OCI-LY3 (cell line): ENCODE measurements around the gene NUP62.
"Not testable (repeated sequence)": the region's sequence is repeated elsewhere in the genome, so short reads cannot be mapped to it uniquely, and the experiment has no call there.

Experiments used
- H2AFZ ChIP-seq: fragments of 200-600, 300-600 bp; shearing (Covaris generic); 2 replicates; pipeline ENCODE4 v1.6.0; 2014; ENCODE audit warnings: antibody characterized with exemption, low read depth, low read length
- H3K27ac ChIP-seq: fragments of 200-600, 300-600 bp; sonication (generic); 2 replicates; pipeline ENCODE4 v1.5.1; 2014; ENCODE audit warnings: mild to moderate bottlenecking, low read length, moderate library complexity, mixed read lengths
- H3K27me3 ChIP-seq: fragments of 200-600, 300-600 bp; sonication (generic); 2 replicates; pipeline ENCODE4 v1.6.1; 2014; ENCODE audit warnings: low read depth, low read length, mixed read lengths
- H3K36me3 ChIP-seq: fragments of 200-600, 300-600 bp; sonication (generic); replicated peaks from 2 replicates; pipeline ENCODE3; 2014; ENCODE audit warnings: low read depth, low read length, mixed read lengths
- H3K4me1 ChIP-seq: fragments of 300-600, 200-600 bp; sonication (generic); 2 replicates; pipeline ENCODE4 v1.6.1; 2014; ENCODE audit warnings: low read length, mixed read lengths
- H3K4me2 ChIP-seq: fragments of 200-600, 300-600 bp; sonication (generic); 2 replicates; pipeline ENCODE4 v1.6.1; 2014; ENCODE audit warnings: low read length, mixed read lengths
- H3K4me3 ChIP-seq: fragments of 300-600, 200-600 bp; sonication (generic); 2 replicates; pipeline ENCODE4 v1.5.1; 2014; ENCODE audit warnings: antibody characterized with exemption, mild to moderate bottlenecking, low read length, moderate library complexity
- H3K79me2 ChIP-seq: fragments of 300-600, 200-600 bp; shearing (Covaris generic); 2 replicates; pipeline ENCODE4 v1.6.1; 2014; ENCODE audit warnings: mild to moderate bottlenecking, low read length, mixed read lengths
- H3K9ac ChIP-seq: fragments of 300-600, 200-600 bp; shearing (Covaris generic); 2 replicates; pipeline ENCODE4 v1.6.0; 2014; ENCODE audit warnings: mild to moderate bottlenecking, low read length, moderate library complexity
- H3K9me3 ChIP-seq: fragments of 200-600, 300-600 bp; shearing (Covaris generic); 2 replicates; pipeline ENCODE4 v1.6.1; 2014; ENCODE audit warnings: low read length, mixed read lengths; ENCODE audit not compliant: insufficient read depth
- H4K20me1 ChIP-seq: fragments of 200-600, 300-600 bp; sonication (generic); 2 replicates; pipeline ENCODE4 v1.6.1; 2016; ENCODE audit warnings: low read length, mixed read lengths; ENCODE audit not compliant: insufficient read depth
- EZH2phosphoT487 ChIP-seq: fragments of 200-600 bp; shearing (Covaris generic); IDR thresholded peaks from 2 replicates; pipeline ENCODE4 v1.6.1; 2018; ENCODE audit warnings: antibody characterized with exemption, mixed run types, low read depth
- TF ChIP-seq, protein P1 (sequence below): fragments of 200-600, 300-600 bp; sonication (generic); IDR thresholded peaks from 2 replicates; pipeline ENCODE4 v1.5.1; 2014; ENCODE audit warnings: antibody characterized with exemption, low read length, low read depth

The NUP62 gene

GRCh38 chr19:49971991-49972411, 42.7 kb upstream of the NUP62 start:
- no peaks in the 10 kb centered on the region for H3K9me3 ChIP-seq
- no peak overlapping the region for H3K27ac ChIP-seq
- H3K4me1 ChIP-seq, result no peaks in the 10 kb centered on the region
- H3K4me2 ChIP-seq, result no peak overlapping the region
- no peaks in the 10 kb centered on the region for H3K79me2 ChIP-seq
- 0 out of 2 replicates have a peak, but pooled peaks cover 5% of the 10 kb centered on the region for H4K20me1 ChIP-seq
- no peak overlapping the region for H2AFZ ChIP-seq
- no peak overlapping the region for H3K4me3 ChIP-seq
- H3K27me3 ChIP-seq, result 0 out of 2 replicates have a peak, but pooled peaks cover 2% of the 10 kb centered on the region
- TF ChIP-seq EZH2phosphoT487, result no peak
- TF ChIP-seq, protein P1, sequence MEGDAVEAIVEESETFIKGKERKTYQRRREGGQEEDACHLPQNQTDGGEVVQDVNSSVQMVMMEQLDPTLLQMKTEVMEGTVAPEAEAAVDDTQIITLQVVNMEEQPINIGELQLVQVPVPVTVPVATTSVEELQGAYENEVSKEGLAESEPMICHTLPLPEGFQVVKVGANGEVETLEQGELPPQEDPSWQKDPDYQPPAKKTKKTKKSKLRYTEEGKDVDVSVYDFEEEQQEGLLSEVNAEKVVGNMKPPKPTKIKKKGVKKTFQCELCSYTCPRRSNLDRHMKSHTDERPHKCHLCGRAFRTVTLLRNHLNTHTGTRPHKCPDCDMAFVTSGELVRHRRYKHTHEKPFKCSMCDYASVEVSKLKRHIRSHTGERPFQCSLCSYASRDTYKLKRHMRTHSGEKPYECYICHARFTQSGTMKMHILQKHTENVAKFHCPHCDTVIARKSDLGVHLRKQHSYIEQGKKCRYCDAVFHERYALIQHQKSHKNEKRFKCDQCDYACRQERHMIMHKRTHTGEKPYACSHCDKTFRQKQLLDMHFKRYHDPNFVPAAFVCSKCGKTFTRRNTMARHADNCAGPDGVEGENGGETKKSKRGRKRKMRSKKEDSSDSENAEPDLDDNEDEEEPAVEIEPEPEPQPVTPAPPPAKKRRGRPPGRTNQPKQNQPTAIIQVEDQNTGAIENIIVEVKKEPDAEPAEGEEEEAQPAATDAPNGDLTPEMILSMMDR, result no peak
- H3K36me3 ChIP-seq, result no peaks in the 10 kb centered on the region
- H3K9ac ChIP-seq, result no peak overlapping the region

DNA sequence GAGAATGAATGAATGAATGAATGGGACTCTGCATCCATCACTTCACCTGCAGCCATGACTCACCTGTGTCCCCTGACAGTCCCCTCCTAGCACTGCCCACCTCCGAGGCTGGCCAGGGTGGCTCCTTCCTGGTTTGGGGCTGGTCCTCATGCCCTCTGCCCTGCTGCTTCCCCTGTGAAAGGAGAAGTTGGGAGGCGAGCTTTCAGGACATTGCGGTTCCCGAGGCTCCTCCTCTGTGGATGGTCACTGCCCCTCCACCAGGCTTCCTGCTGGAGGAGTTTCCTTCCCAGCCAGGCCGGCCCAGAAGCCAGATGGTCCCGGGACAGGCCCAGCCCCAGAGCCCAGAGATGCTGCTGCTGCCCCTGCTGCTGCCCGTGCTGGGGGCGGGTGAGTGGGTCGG, 40.1 kb upstream of the NUP62 start:
- not testable (repeated sequence) for H4K20me1 ChIP-seq, H3K9me3 ChIP-seq, H3K4me1 ChIP-seq, H3K36me3 ChIP-seq, H3K9ac ChIP-seq, H3K27ac ChIP-seq, H3K4me2 ChIP-seq, H2AFZ ChIP-seq, H3K27me3 ChIP-seq, H3K4me3 ChIP-seq, H3K79me2 ChIP-seq

DNA sequence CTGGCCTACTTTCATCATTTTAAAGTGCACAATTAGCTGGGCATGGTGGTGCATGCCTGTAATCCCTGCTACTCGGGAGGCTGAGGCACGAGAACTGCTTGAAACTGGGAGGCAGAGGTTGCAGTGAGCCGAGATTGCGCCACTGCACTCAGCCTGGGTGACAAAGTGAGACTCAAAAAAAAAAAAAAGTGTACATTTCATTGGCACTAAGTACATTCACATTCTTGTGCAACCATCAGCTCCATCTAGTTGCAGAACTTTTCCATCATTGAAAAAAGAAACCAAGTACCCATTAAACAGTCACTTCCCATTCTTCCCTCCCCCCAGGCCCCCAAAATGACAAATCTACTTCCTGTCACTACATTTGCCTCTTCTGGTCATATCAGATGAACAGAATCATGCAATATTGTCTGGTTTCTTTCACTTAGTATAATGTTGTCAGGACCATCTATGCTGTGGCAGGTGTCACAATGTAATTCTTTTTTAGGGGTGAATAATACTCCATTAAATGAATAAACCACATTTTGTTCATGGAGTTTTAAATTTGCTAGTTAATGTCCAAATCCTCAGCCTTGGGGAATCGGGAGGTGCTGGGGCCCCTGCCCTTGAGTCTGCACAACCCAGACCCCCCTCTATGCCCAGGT, 39.1 kb upstream of the NUP62 start:
- H3K27me3 ChIP-seq, result peaks cover 5% of the 10 kb centered on the region; the same call in 1 of the 2 replicates

DNA sequence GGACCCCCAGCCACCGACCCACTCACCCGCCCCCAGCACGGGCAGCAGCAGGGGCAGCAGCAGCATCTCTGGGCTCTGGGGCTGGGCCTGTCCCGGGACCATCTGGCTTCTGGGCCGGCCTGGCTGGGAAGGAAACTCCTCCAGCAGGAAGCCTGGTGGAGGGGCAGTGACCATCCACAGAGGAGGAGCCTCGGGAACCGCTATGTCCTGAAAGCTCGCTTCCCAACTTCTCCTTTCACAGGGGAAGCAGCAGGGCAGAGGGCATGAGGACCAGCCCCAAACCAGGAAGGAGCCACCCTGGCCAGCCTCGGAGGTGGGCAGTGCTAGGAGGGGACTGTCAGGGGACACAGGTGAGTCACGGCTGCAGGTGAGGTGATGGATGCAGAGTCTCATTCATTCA, 31.7 kb upstream of the NUP62 start, which contains the start of gene SIGLEC11:
Gene SIGLEC11 (minus strand): TSS at position 193 of the 400 bp plus-strand sequence. CDS start 91 bp downstream, at position 102.
- H2AFZ ChIP-seq, H3K4me2 ChIP-seq, H4K20me1 ChIP-seq, H3K27ac ChIP-seq, H3K4me1 ChIP-seq, H3K79me2 ChIP-seq, H3K9me3 ChIP-seq, H3K36me3 ChIP-seq, H3K9ac ChIP-seq, H3K4me3 ChIP-seq: not testable (repeated sequence)
- peaks cover 21% of the 10 kb centered on the region for H3K27me3 ChIP-seq

More for the DNA sequence above, 39.1 kb upstream of the NUP62 start:
- Histone ChIP-seq H3K4me2 (no peak overlapping the region), H3K9me3 (no peaks in the 10 kb centered on the region), H3K9ac (no peak overlapping the region), H3K36me3 (no peaks in the 10 kb centered on the region), H3K27ac (no peak overlapping the region), H3K4me1 (no peaks in the 10 kb centered on the region), H3K4me3 (no peak overlapping the region), H2AFZ (no peak overlapping the region), H4K20me1 (0 out of 2 replicates have a peak, but pooled peaks cover 5% of the 10 kb centered on the region), H3K79me2 (no peaks in the 10 kb centered on the region)
- TF ChIP-seq, protein P1, result no peak
- TF ChIP-seq EZH2phosphoT487, result no peak

DNA sequence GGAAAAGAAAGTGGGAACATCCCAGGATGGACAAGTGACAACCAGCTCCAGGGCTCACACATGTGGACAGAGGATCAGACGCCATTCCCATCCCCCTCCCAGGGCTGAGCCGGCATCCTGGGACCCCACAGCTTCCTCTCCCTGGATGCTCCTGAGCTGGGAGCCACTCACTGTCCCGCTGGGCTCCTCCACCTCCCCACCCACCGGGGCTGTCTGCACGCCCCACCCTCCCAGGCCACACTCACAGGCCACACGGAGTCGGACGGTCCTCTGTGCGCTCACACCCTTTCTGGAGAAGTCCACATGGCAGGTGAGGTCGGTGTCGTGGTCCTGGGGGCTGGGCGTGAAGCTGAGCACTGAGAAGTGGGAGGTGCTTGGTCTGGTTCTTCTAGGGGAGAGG, 30.6 kb upstream of the NUP62 start:
- not testable (repeated sequence) for H3K27ac ChIP-seq, H2AFZ ChIP-seq, H3K36me3 ChIP-seq, H4K20me1 ChIP-seq, H3K9me3 ChIP-seq, H3K4me1 ChIP-seq, H3K4me3 ChIP-seq, H3K9ac ChIP-seq, H3K79me2 ChIP-seq, H3K4me2 ChIP-seq
- H3K27me3 ChIP-seq, result peaks cover 28% of the 10 kb centered on the region

DNA sequence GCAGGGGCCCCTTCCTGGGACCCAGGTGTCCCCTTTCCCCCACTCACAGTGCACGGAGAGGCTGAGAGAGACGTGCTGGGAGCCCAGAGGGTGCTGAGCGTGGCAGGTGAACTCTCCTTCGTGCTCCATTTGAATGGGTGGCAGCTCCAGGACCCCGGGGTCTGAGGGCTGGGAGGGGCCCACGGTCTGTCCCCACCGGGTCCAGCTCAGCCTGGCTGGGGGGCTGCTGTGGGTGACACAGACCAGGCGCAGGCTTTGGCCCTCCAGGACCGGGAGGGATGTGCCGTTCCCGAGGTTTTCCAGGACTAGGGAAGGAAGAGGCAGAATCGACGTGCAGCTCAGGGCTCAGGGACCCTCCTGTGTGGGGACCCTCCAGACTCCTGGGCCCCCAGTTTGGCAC, 29.3 kb upstream of the NUP62 start:
- not testable (repeated sequence) for H3K4me1 ChIP-seq, H3K36me3 ChIP-seq, H3K79me2 ChIP-seq, H3K9ac ChIP-seq, H2AFZ ChIP-seq, H3K4me2 ChIP-seq, H3K27ac ChIP-seq, H3K4me3 ChIP-seq, H3K9me3 ChIP-seq, H4K20me1 ChIP-seq
- H3K27me3 ChIP-seq, result peaks cover 40% of the 10 kb centered on the region

GRCh38 chr19:49958144-49958543, 28.8 kb upstream of the NUP62 start:
- not testable (repeated sequence) for H2AFZ ChIP-seq, H3K27ac ChIP-seq, H3K4me3 ChIP-seq, H4K20me1 ChIP-seq, H3K9me3 ChIP-seq, H3K4me2 ChIP-seq, H3K36me3 ChIP-seq, H3K79me2 ChIP-seq, H3K9ac ChIP-seq
- peaks cover 13% of the 10 kb centered on the region for H3K4me1 ChIP-seq
- peaks cover 40% of the 10 kb centered on the region for H3K27me3 ChIP-seq
